Transverse colon (tissue), 4 donors: ENCODE results near the gene WFDC1.

ENCODE experiments used
- EP300 ChIP-seq: sonication (generic); formaldehyde crosslinking; IDR thresholded peaks from one replicate; pipeline ENCODE4 v1.6.1; 2017; ENCODE audit warnings: antibody characterized with exemption, low read depth
- POLR2A ChIP-seq: fragments of 450-650 bp; IDR thresholded peaks from one replicate; pipeline ENCODE4 v1.6.1; 2016; ENCODE audit warnings: antibody characterized with exemption, mild to moderate bottlenecking, moderate library complexity
- POLR2AphosphoS5 ChIP-seq, 3 donors: sonication (generic); formaldehyde crosslinking; IDR thresholded peaks; one replicate each; pipeline ENCODE4 v1.6.1; 2016; ENCODE audit warnings: antibody characterized with exemption in 3 of 3
- TF ChIP-seq, protein P1 (sequence below), 5 experiments: fragments of 200-600 bp in 3 of 5; fragments of 450-650 bp in 2 of 5; sonication (generic) in 3 of 5; IDR thresholded peaks; 1 replicate in 2 of 5; 2 replicates in 3 of 5; pipeline ENCODE4 v1.5.1; 2016 to 2017; ENCODE audit warnings: antibody characterized with exemption in 5 of 5, inconsistent platforms in 3 of 5, mild to moderate bottlenecking in 2 of 5, moderate library complexity in 1 of 5

DNA sequence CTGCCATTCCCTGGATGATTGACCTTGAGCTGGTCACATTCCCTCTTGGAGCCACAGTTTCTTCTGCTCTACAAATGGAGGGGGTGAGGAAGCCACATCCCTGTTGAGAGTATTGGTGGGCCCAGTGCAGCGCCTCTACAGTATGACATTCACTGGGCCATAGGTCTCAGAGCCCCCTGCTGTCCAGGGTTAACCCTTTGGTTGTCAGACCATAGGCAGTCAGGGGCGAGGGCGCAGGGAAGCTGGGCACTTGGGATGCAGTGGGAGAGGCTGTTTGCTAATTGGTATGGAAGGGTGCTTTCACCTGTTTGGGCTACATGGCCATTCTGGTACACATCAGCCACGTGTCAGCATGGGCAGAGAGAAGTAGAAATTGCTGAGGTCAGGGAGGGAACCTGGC lies 27.3 kb upstream of the WFDC1 start:
- TF ChIP-seq EP300 (no peak), POLR2A (no peak), POLR2AphosphoS5 (IDR thresholded peaks at IDR 0.05) (no peak)
- TF ChIP-seq, protein P1, sequence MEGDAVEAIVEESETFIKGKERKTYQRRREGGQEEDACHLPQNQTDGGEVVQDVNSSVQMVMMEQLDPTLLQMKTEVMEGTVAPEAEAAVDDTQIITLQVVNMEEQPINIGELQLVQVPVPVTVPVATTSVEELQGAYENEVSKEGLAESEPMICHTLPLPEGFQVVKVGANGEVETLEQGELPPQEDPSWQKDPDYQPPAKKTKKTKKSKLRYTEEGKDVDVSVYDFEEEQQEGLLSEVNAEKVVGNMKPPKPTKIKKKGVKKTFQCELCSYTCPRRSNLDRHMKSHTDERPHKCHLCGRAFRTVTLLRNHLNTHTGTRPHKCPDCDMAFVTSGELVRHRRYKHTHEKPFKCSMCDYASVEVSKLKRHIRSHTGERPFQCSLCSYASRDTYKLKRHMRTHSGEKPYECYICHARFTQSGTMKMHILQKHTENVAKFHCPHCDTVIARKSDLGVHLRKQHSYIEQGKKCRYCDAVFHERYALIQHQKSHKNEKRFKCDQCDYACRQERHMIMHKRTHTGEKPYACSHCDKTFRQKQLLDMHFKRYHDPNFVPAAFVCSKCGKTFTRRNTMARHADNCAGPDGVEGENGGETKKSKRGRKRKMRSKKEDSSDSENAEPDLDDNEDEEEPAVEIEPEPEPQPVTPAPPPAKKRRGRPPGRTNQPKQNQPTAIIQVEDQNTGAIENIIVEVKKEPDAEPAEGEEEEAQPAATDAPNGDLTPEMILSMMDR (IDR thresholded peaks at IDR 0.05): no peak
